C4-2B (cell line): Measurements from ENCODE around the gene ZBTB12.

Experiments used
- ZFX ChIP-seq: fragments of 450-650 bp; IDR thresholded peaks from 2 replicates; pipeline ENCODE4 v1.6.1; 2017
- TF ChIP-seq, protein P1 (sequence below): fragments of 450-650 bp; conservative IDR thresholded peaks from 2 replicates; pipeline ENCODE4 v1.5.1; 2017; ENCODE audit warnings: mild to moderate bottlenecking

DNA sequence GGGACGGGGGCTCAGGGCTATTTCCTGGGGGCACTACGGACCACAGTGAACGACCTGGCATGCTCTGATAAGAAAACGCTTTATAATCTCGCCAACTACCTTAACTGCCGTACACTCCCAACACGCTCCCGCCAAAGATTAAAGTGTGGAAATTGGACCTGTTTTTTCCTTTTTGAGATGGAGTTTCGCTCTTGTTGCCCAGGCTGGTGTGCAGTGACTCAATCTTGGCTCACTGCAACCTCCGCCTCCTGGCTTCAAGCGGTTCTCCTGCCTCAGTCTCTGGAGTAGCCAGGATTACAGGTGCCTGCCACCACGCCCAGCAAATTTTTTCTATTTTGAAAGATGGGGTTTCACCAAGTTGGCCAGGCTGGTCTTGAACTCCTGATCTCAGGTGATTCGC, 22.7 kb downstream of the ZBTB12 start:
- TF ChIP-seq, protein P1, sequence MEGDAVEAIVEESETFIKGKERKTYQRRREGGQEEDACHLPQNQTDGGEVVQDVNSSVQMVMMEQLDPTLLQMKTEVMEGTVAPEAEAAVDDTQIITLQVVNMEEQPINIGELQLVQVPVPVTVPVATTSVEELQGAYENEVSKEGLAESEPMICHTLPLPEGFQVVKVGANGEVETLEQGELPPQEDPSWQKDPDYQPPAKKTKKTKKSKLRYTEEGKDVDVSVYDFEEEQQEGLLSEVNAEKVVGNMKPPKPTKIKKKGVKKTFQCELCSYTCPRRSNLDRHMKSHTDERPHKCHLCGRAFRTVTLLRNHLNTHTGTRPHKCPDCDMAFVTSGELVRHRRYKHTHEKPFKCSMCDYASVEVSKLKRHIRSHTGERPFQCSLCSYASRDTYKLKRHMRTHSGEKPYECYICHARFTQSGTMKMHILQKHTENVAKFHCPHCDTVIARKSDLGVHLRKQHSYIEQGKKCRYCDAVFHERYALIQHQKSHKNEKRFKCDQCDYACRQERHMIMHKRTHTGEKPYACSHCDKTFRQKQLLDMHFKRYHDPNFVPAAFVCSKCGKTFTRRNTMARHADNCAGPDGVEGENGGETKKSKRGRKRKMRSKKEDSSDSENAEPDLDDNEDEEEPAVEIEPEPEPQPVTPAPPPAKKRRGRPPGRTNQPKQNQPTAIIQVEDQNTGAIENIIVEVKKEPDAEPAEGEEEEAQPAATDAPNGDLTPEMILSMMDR: no peak
- TF ChIP-seq ZFX: no peak
